Measurements from ENCODE around the gene SLC12A8. TPM values are rescaled to one million over a fixed set of nuclear protein-coding genes. Genes with fewer than 3 reads are reported as not detected.

SLC12A8 gene
- total and polyA plus RNA-seq, 10 of the 15 experiments (the other 5 are each of a cell fraction or from before 2014, with no cell fraction given): 2.5 to 71.6 (median 50.1) TPM

DNA sequence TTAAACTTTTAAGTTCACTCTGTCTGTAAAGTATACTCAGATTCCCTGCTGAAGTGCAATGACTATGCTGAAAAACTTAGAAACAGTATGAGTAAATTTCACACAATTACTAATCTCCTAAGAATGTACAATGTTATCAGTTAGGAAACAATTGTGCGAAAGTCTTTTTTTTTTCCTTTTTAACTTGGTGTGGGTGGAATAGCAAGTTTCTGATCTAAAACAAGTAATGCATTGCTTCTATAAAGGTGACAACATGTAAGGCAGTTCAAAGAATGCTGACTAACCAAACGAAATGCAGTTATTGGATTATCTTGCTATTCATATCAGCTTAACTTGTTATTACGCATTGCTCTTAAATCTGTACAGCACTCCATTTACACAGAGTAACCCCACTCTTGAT lies 19.3 kb upstream of the SLC12A8 start:
- Histone ChIP-seq H3K27ac (ENCODE audit: control insufficient read depth, insufficient read depth) (no peak overlapping the region), H3K9me3 (replicated peaks; ENCODE audit: control insufficient read depth, insufficient read depth, low read length) (no peaks in the 10 kb centered on the region; the same call in 2 of the 3 replicates), H3K9ac (ENCODE audit: control insufficient read depth, insufficient read depth, low read length) (no peak overlapping the region), H3K4me1 (ENCODE audit: control insufficient read depth, insufficient read depth, low read length) (peaks cover 5% of the 10 kb centered on the region; the same call in 1 of the 2 replicates), H3K4me3 (no peak overlapping the region), H3K36me3 (ENCODE audit: control insufficient read depth in 2 of 2, insufficient read depth in 2 of 2, low read length in 1 of 2) (peaks cover 2 to 11% of the 10 kb centered on the region in 2 experiments; a peak in 3 of 4 replicates), H2AFZ (ENCODE audit: control insufficient read depth, low read depth, low read length) (no peak overlapping the region), H4K20me1 (ENCODE audit: control insufficient read depth, insufficient read depth) (no peaks in the 10 kb centered on the region), H3K27me3 (replicated peaks in 1 of 2; ENCODE audit: control insufficient read depth in 2 of 2, insufficient read depth in 2 of 2, low read length in 1 of 2) (no peaks in the 10 kb centered on the region), H3K79me2 (ENCODE audit: control insufficient read depth, insufficient read depth, low read length) (no peaks in the 10 kb centered on the region), H3K4me2 (ENCODE audit: control insufficient read depth, insufficient read depth) (no peak overlapping the region)
- ChIA-PET RAD21 (ENCODE audit: unreplicated experiment) (interaction anchor here (0.6 to 1.1 kb wide), 4 partner anchors 17 to 31 kb away, joined by 3 to 4 read pairs (median 3); no protein-coding TSS in a partner anchor), POLR2A (interaction anchor here (0.6 to 1.1 kb wide), 2 partner anchors 16 to 190 kb away, joined by 3 to 6 read pairs; no protein-coding TSS in a partner anchor), CTCF (no interaction called here), SMC1A (ENCODE audit: uncharacterized antibody, unreplicated experiment) (interaction anchor here (0.8 to 1.3 kb wide), 6 partner anchors 11 to 352 kb away, joined by 3 to 5 read pairs (median 3); no protein-coding TSS in a partner anchor)
- no TSS peak for BruUV-seq (replicated peaks)
- ATAC-seq (peak; percentile 37), FAIRE-seq (no peak), DNase-seq (ENCODE audit: low read depth, low spot score) (no peak)
- WGBS (ENCODE audit: insufficient coverage, insufficient replicate concordance, low lambda C conversion rate, missing lambda C conversion rate): 54% methylated on average over 3 of the region's 3 CpGs
- in situ Hi-C loops (cut with MboI): no loop called here
- intact Hi-C loops (cut with micrococcal nuclease; ENCODE audit: unreplicated experiment): no loop called here
- TF ChIP-seq PML (IDR thresholded peaks at IDR 0.05; ENCODE audit: low read length) (0 out of 2 replicates have a peak, but pooled peaks have one; percentile 29), ASH2L (IDR thresholded peaks at IDR 0.05; ENCODE audit: borderline replicate concordance, low read depth) (no peak), BACH1 (IDR thresholded peaks at IDR 0.05; ENCODE audit: borderline replicate concordance) (no peak), BCL3 (IDR thresholded peaks at IDR 0.05; ENCODE audit: borderline replicate concordance, insufficient read depth, low read depth, low read length, poor library complexity, severe bottlenecking) (peak; percentile 44), RUNX3 (IDR thresholded peaks at IDR 0.05; ENCODE audit: low read length) (peak; percentile 36; the same call in 1 of the 2 replicates), ZNF274 (IDR thresholded peaks at IDR 0.05; ENCODE audit: insufficient read depth, insufficient read length) (no peak), SRF (IDR thresholded peaks at IDR 0.05; ENCODE audit: low read depth in 2 of 2, low read length in 2 of 2) (0 out of 4 replicates have a peak, but pooled peaks of 1 of the 2 experiments have one; percentile 9), TCF7 (IDR thresholded peaks at IDR 0.05; ENCODE audit: borderline replicate concordance) (peak; percentile 53; the same call in 1 of the 2 replicates), MEF2A (IDR thresholded peaks at IDR 0.05; ENCODE audit: insufficient read depth, low read depth, low read length) (peak; percentile 75; the same call in 1 of the 2 replicates), YY1 (IDR thresholded peaks at IDR 0.05; ENCODE audit: low read depth, low read length) (no peak), NFIC (IDR thresholded peaks at IDR 0.05; ENCODE audit: low read depth, low read length) (peak; percentile 89), TAF1 (IDR thresholded peaks at IDR 0.05; ENCODE audit: borderline replicate concordance, low read depth, low read length) (no peak), TCF12 (IDR thresholded peaks at IDR 0.05; ENCODE audit: low read depth, low read length) (no peak), ATF3 (IDR thresholded peaks at IDR 0.05; ENCODE audit: borderline replicate concordance, extremely low read depth, low read depth, low read length) (no peak), JUNB (IDR thresholded peaks at IDR 0.05) (peak; percentile 83), GABPA (IDR thresholded peaks at IDR 0.05; ENCODE audit: low read depth) (0 out of 2 replicates have a peak, but pooled peaks have one; percentile 17), SREBF1 (IDR thresholded peaks at IDR 0.05; ENCODE audit: low read length) (no peak), FOXM1 (IDR thresholded peaks at IDR 0.05; ENCODE audit: low read depth, low read length) (peak; percentile 76; the same call in 1 of the 2 replicates), POLR2AphosphoS2 (IDR thresholded peaks at IDR 0.05; ENCODE audit: low read depth, low read length) (no peak)
- TF ChIP-seq, protein P1, sequence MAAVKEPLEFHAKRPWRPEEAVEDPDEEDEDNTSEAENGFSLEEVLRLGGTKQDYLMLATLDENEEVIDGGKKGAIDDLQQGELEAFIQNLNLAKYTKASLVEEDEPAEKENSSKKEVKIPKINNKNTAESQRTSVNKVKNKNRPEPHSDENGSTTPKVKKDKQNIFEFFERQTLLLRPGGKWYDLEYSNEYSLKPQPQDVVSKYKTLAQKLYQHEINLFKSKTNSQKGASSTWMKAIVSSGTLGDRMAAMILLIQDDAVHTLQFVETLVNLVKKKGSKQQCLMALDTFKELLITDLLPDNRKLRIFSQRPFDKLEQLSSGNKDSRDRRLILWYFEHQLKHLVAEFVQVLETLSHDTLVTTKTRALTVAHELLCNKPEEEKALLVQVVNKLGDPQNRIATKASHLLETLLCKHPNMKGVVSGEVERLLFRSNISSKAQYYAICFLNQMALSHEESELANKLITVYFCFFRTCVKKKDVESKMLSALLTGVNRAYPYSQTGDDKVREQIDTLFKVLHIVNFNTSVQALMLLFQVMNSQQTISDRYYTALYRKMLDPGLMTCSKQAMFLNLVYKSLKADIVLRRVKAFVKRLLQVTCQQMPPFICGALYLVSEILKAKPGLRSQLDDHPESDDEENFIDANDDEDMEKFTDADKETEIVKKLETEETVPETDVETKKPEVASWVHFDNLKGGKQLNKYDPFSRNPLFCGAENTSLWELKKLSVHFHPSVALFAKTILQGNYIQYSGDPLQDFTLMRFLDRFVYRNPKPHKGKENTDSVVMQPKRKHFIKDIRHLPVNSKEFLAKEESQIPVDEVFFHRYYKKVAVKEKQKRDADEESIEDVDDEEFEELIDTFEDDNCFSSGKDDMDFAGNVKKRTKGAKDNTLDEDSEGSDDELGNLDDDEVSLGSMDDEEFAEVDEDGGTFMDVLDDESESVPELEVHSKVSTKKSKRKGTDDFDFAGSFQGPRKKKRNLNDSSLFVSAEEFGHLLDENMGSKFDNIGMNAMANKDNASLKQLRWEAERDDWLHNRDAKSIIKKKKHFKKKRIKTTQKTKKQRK (IDR thresholded peaks at IDR 0.05; ENCODE audit: low read depth, low read length): no peak
